ENCODE data around the gene RAD50.

- TF ChIP-seq CTCF (IDR thresholded peaks at IDR 0.05; ENCODE audit: low read depth, low read length, poor library complexity, severe bottlenecking) (no peak), EZH2phosphoT487 (IDR thresholded peaks at IDR 0.05; ENCODE audit: borderline replicate concordance, low read length) (no peak)
These were observed 133.4 kb downstream of the RAD50 start for GRCh38 chr5:132690156-132690555.

Measured in DOHH2 (cell line).